ENCODE results near the gene KAT6B.

DNA sequence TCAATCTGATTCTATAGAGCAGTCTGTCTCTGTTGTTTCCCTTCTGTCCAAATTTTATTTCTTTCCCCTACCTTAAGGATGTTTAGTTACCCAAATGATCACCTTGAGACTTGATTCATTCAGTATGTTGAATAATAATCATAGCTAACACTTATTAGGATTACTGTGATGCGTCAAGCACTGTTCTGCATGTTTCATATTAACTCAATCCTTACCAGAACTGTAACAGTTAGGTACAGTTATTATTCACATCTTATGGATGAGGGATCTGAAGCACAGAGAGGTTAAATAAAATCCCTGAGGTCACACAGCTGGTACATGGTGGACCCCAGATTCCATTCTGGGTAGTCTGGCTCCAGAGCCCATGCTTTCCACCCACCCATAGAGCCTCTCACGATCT, 187.1 kb downstream of the KAT6B start:
- TF ChIP-seq, protein P1, sequence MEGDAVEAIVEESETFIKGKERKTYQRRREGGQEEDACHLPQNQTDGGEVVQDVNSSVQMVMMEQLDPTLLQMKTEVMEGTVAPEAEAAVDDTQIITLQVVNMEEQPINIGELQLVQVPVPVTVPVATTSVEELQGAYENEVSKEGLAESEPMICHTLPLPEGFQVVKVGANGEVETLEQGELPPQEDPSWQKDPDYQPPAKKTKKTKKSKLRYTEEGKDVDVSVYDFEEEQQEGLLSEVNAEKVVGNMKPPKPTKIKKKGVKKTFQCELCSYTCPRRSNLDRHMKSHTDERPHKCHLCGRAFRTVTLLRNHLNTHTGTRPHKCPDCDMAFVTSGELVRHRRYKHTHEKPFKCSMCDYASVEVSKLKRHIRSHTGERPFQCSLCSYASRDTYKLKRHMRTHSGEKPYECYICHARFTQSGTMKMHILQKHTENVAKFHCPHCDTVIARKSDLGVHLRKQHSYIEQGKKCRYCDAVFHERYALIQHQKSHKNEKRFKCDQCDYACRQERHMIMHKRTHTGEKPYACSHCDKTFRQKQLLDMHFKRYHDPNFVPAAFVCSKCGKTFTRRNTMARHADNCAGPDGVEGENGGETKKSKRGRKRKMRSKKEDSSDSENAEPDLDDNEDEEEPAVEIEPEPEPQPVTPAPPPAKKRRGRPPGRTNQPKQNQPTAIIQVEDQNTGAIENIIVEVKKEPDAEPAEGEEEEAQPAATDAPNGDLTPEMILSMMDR (IDR thresholded peaks at IDR 0.05) = no peak
- no peak for TF ChIP-seq POLR2A (IDR thresholded peaks at IDR 0.05; ENCODE audit: low read depth)
- TF ChIP-seq EP300 (IDR thresholded peaks at IDR 0.05) = no peak
- TF ChIP-seq POLR2AphosphoS5 (IDR thresholded peaks at IDR 0.05) = no peak
